ENCODE results near the gene KIF5A.
"Not testable (repeated sequence)": the region's sequence is repeated elsewhere in the genome, so short reads cannot be mapped to it uniquely, and the experiment has no call there.

The KIF5A gene

GRCh38 chr12:57585156-57585555 lies 35.3 kb downstream of the KIF5A start:
- Mint-ChIP-seq H3K27ac (no peak overlapping the region), H3K27me3 (ENCODE audit: low read depth) (peaks cover 12% of the 10 kb centered on the region), H3K4me3 (no peak overlapping the region), H3K9me3 (no peaks in the 10 kb centered on the region), H3K36me3 (ENCODE audit: low read depth) (no peaks in the 10 kb centered on the region), H3K4me1 (no peaks in the 10 kb centered on the region)
- TF ChIP-seq, protein P1, sequence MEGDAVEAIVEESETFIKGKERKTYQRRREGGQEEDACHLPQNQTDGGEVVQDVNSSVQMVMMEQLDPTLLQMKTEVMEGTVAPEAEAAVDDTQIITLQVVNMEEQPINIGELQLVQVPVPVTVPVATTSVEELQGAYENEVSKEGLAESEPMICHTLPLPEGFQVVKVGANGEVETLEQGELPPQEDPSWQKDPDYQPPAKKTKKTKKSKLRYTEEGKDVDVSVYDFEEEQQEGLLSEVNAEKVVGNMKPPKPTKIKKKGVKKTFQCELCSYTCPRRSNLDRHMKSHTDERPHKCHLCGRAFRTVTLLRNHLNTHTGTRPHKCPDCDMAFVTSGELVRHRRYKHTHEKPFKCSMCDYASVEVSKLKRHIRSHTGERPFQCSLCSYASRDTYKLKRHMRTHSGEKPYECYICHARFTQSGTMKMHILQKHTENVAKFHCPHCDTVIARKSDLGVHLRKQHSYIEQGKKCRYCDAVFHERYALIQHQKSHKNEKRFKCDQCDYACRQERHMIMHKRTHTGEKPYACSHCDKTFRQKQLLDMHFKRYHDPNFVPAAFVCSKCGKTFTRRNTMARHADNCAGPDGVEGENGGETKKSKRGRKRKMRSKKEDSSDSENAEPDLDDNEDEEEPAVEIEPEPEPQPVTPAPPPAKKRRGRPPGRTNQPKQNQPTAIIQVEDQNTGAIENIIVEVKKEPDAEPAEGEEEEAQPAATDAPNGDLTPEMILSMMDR (IDR thresholded peaks at IDR 0.05; ENCODE audit: unreplicated experiment in 3 of 3): no peak

DNA sequence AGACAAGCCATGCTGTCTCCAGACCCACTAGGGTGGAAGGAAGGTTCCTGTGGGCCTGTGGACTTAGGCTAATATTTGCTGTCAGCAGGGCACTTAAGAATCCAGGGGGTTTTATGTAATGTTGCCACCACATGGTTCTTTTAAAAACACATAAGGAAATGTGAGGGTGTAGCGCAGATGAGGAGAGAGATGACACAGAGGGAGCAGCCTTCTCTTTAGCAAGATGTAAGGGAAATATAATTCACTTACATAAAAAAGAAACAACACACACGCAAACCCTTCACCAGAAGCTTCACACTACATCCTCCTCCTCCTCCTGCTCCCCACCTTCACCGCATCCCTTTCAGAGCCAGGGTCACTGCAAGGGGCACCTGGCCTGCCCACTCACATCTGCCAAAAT lies 36.3 kb downstream of the KIF5A start:
- H3K27me3 Mint-ChIP-seq (ENCODE audit: low read depth): peaks cover 13% of the 10 kb centered on the region
- H3K4me1 Mint-ChIP-seq: peaks cover 5% of the 10 kb centered on the region
- no peak overlapping the region for H3K4me3 Mint-ChIP-seq
- no peaks in the 10 kb centered on the region for H3K36me3 Mint-ChIP-seq (ENCODE audit: low read depth)
- H3K27ac Mint-ChIP-seq: no peak overlapping the region
- TF ChIP-seq, protein P1 (IDR thresholded peaks at IDR 0.05; ENCODE audit: unreplicated experiment in 3 of 3): no peak
- no peaks in the 10 kb centered on the region for H3K9me3 Mint-ChIP-seq

DNA sequence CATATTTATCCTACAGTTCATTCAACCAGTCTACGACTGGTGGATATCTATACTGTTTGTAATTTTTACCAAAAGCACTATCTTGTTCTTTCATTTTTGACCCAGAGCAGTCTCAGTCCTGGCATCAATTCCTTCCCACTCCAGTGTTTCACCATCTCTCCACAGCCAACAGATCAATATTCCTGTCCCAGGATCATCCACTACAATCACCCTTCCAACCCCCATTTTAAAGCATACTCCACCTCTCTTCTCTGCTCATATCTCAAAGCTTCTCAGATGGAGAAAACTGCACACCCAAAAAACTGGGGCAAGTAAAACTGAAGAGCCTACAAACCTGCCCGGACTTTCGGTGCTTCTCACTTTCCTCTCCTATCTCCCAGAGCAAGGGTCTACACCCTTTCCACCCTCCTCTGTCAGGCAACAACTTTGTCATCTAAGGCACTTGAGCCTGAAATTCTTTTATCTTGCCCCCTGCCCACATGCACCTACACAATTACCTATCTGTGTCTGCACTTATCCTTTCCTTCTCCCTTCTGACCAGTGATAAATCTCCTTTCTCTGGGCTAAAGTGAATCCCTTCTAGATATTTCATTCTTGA lies 37.1 kb downstream of the KIF5A start:
- Mint-ChIP-seq H3K27me3 (ENCODE audit: low read depth) (peaks cover 18% of the 10 kb centered on the region), H3K4me1 (peaks cover 11% of the 10 kb centered on the region), H3K9me3 (no peaks in the 10 kb centered on the region), H3K4me3 (no peak overlapping the region), H3K36me3 (ENCODE audit: low read depth) (no peaks in the 10 kb centered on the region), H3K27ac (no peak overlapping the region)
- TF ChIP-seq, protein P1 (IDR thresholded peaks at IDR 0.05; ENCODE audit: unreplicated experiment in 3 of 3): no peak

DNA sequence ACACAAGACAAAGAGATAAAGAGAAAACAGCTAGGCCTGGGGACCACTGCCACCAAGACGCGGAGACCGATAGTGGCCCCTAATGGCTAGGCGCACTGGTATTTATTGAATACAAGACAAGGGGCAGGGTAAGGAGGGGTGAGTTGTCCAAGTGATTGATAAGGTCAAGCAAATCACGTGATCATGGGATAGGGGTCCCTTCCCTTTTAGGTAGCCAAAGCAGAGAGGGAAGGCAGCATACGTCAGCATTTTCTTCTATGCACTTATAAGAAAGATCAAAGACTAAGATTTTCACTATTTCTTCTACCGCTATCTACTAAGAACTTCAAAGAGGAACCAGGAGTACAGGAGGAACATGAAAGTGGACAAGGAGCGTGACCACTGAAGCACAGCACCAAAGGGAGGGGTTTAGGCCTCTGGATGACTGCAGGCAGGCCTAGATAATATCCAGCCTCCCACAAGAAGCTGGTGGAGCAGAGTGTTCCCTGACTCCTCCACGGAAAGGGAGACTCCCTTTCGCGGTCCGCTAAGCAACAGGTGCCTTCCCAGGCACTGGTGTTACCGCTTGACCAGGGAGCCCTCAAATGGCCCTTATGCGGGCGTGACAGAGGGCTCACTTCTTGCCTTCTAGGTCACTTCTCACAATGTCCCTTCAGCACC lies 39.2 kb downstream of the KIF5A start:
- peaks cover 17% of the 10 kb centered on the region for H3K4me1 Mint-ChIP-seq
- H3K36me3 Mint-ChIP-seq (ENCODE audit: low read depth); H3K9me3 Mint-ChIP-seq; H3K27ac Mint-ChIP-seq: not testable (repeated sequence)
- H3K27me3 Mint-ChIP-seq (ENCODE audit: low read depth): peaks cover 24% of the 10 kb centered on the region
- H3K4me3 Mint-ChIP-seq: peak overlapping the region in 2 of 3 experiments; percentile 18 to 37

GRCh38 chr12:57590479-57590863 lies 40.6 kb downstream of the KIF5A start:
- Mint-ChIP-seq H3K27me3 (ENCODE audit: low read depth) (peaks cover 24% of the 10 kb centered on the region), H3K4me1 (peaks cover 17% of the 10 kb centered on the region), H3K9me3 (no peaks in the 10 kb centered on the region), H3K27ac (peak overlapping the region; percentile 16 to 50 (median 17)), H3K36me3 (ENCODE audit: low read depth) (peaks cover 3% of the 10 kb centered on the region), H3K4me3 (peak overlapping the region; percentile 91 to 97 (median 95))
- TF ChIP-seq, protein P1 (IDR thresholded peaks at IDR 0.05; ENCODE audit: unreplicated experiment in 3 of 3): no peak

DNA sequence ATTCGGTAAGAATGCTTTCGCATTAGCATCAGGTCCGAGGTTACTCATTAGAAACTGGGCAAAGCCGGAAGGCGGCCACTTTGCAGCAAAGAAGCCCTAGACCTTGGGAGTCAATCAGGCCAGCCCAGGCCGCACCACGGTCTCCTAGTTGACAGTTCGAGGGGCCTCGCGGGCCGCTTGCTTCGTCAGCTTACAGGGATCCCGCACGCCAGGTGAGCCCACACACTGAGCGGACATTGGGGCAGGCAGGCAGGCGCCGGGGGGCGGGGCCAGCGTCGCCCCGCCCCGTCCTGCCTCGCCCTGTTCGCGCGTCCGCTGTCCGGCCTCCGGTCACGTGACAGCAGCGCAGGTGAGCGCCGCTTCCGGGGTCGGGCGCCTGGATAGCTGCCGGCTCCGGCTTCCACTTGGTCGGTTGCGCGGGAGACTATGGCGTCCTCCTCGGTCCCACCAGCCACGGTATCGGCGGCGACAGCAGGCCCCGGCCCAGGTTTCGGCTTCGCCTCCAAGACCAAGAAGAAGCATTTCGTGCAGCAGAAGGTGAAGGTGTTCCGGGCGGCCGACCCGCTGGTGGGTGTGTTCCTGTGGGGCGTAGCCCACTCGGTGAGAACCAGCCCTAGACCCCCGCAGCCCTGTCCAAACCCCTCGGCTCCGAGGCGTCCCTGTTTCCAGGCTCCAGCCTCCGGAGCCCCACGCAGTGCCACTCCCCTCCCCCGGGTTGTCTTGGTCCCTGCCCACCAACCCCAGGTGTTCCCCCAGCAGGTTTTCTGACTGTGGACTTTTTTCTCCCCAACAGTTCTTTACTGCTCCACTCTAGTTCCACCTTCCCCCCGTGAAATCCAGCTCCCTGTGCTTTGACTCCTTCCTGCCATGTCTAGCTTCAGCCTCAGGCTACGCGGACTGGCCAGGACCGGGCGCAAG lies 41.3 kb downstream of the KIF5A start, which contains the start of gene PIP4K2C:
TSS of gene PIP4K2C (plus strand) at position 329 of the 918 bp plus-strand sequence. CDS start at position 427, 98 bp downstream.
- Mint-ChIP-seq H3K27me3 (ENCODE audit: low read depth) (peaks cover 24% of the 10 kb centered on the region), H3K9me3 (no peaks in the 10 kb centered on the region), H3K36me3 (ENCODE audit: low read depth) (peaks cover 8% of the 10 kb centered on the region), H3K4me3 (peak within 1 kb of the TSS; percentile 91 to 97 (median 95)), H3K27ac (peak within 1 kb of the TSS; percentile 59 to 92 (median 82)), H3K4me1 (peaks cover 17% of the 10 kb centered on the region)
- TF ChIP-seq, protein P1 (IDR thresholded peaks at IDR 0.05; ENCODE audit: unreplicated experiment in 3 of 3): no peak
